Measurements from ENCODE around the gene NXN. TPM values are rescaled to one million over a fixed set of nuclear protein-coding genes. Genes with fewer than 3 reads are reported as not detected.

NXN gene
- total RNA-seq, 5 donors from 2014 or later (not counting 1 experiment from before 2014, with no cell fraction given) = 0.56 to 1.3 (median 0.96) TPM

DNA sequence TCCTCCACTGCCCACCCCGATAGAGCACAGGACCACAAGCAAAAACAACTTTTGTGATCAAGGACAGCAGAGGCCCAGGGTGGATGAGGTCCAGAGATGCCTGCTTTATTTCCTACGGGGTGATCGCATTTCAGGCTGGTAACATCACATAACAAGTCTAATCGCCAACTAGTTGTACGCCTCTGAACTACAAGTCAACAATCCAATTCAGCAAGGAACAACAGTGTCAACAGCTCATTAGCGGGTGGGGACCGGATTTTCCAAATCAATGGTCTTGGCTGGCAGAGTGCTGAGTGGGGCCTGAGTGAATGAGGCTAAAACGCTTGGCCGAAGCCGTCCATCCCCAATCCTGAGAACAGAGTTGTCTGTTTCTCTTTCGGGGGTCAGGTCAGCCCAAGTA, 180.3 kb downstream of the NXN start:
- H3K36me3 ChIP-seq (ENCODE audit: control insufficient read depth in 2 of 2, extremely low read depth in 1 of 2, insufficient read depth in 1 of 2, low read length in 1 of 2) = no peaks in the 10 kb centered on the region
- whole genome bisulfite sequencing (ENCODE audit: insufficient coverage) = 96% methylated on average over 3 of the region's 11 CpGs
- H3K27ac ChIP-seq (ENCODE audit: low read length) = no peak overlapping the region
- Mint-ChIP-seq H3K36me3 (no peaks in the 10 kb centered on the region), H3K27me3 (no peaks in the 10 kb centered on the region), H3K4me1 (peaks cover 6 to 10% (median 6%) of the 10 kb centered on the region in 3 donors), H3K9me3 (no peaks in the 10 kb centered on the region), H3K27ac (no peak overlapping the region), H3K4me3 (no peak overlapping the region)
- POLR2A ChIA-PET = no interaction called here
- H3K4me3 ChIP-seq (ENCODE audit: control insufficient read depth in 1 of 2, extremely low read depth in 1 of 2, low read length in 1 of 2) = no peak overlapping the region
- H3K9me3 ChIP-seq = no peaks in the 10 kb centered on the region
- H3K4me1 ChIP-seq (ENCODE audit: control insufficient read depth in 1 of 2, extremely low read depth in 1 of 2, insufficient read depth in 2 of 2, low read length in 2 of 2) = peaks cover 0 to 7% of the 10 kb centered on the region in 2 experiments
- no peak for ATAC-seq (replicated peaks in 1 of 4)
- CTCF ChIA-PET = interaction anchor here in 1 of 2 donors (0.7 kb wide), 1 partner anchor 12 kb away, joined by 3 read pairs; no protein-coding TSS in a partner anchor
- peaks cover 0 to 14% of the 10 kb centered on the region in 2 experiments for H3K27me3 ChIP-seq (replicated peaks in 1 of 2; ENCODE audit: control insufficient read depth in 2 of 2, extremely low read depth in 1 of 2, insufficient read depth in 2 of 2, low read length in 1 of 2)
- no peak for DNase-seq

- no peak overlapping the region for H3K27ac Mint-ChIP-seq
- no peak overlapping the region for H3K4me3 ChIP-seq (ENCODE audit: control insufficient read depth in 1 of 2, extremely low read depth in 1 of 2, low read length in 1 of 2)
- WGBS (ENCODE audit: insufficient coverage) = 60% methylated on average over 9 of the region's 11 CpGs
- no peak overlapping the region for H3K27ac ChIP-seq (ENCODE audit: low read length)
- H3K4me3 Mint-ChIP-seq = no peak overlapping the region
- H3K4me1 Mint-ChIP-seq = peaks cover 6 to 10% (median 6%) of the 10 kb centered on the region in 3 donors
- peaks cover 0 to 2% of the 10 kb centered on the region in 2 donors for H3K36me3 ChIP-seq (ENCODE audit: control insufficient read depth in 2 of 2, extremely low read depth in 1 of 2, insufficient read depth in 1 of 2, low read length in 1 of 2)
- CTCF ChIA-PET = interaction anchor here in 1 of 2 donors (0.9 kb wide), 1 partner anchor 183 kb away, joined by 4 read pairs; no protein-coding TSS in a partner anchor
- peaks cover 0 to 7% of the 10 kb centered on the region in 2 experiments for H3K4me1 ChIP-seq (ENCODE audit: control insufficient read depth in 1 of 2, extremely low read depth in 1 of 2, insufficient read depth in 2 of 2, low read length in 2 of 2)
- no peaks in the 10 kb centered on the region for H3K27me3 Mint-ChIP-seq
- ATAC-seq (replicated peaks in 1 of 4) (no peak), DNase-seq (no peak)
- no peaks in the 10 kb centered on the region for H3K9me3 Mint-ChIP-seq
- no peaks in the 10 kb centered on the region for H3K9me3 ChIP-seq
- POLR2A ChIA-PET = no interaction called here
- H3K36me3 Mint-ChIP-seq = no peaks in the 10 kb centered on the region
- peaks cover 0 to 9% of the 10 kb centered on the region in 2 experiments for H3K27me3 ChIP-seq (replicated peaks in 1 of 2; ENCODE audit: control insufficient read depth in 2 of 2, extremely low read depth in 1 of 2, insufficient read depth in 2 of 2, low read length in 1 of 2)
Observed at GRCh38 chr17:798246-798645, 181.3 kb downstream of the NXN start.

DNA sequence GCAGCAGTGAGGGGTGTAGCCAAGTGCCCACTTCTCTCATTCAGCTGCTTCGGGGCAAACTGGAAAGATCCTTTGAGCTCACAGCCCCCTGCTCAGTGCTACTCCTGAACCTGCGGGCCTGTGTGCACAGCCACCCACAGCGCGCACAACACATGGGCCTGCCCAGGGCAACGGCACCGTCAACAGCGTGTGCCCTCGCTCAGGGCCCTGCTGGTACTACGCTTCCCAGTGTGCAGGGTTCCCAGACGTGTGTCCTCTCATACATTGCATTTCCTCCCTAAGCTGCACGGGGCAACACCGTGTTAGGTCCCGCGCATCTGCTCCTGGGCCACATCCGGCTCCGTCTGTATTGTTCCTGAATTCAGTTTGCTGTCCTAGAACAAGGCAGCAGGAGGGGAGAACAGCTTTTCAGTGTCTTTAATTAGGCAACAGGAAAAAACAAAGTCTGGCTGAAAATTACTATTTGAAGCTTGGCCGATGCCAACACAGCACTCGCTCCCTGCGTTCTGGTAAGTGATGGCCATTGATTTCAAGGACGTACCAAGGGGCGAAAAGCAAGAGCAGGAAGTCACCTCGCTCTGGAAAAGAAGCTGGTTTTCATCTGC, 182.2 kb downstream of the NXN start:
- no peaks in the 10 kb centered on the region for H3K9me3 ChIP-seq
- Mint-ChIP-seq H3K9me3 (no peaks in the 10 kb centered on the region), H3K4me1 (peaks cover 6 to 10% (median 6%) of the 10 kb centered on the region in 3 donors), H3K27ac (no peak overlapping the region), H3K4me3 (no peak overlapping the region), H3K27me3 (no peaks in the 10 kb centered on the region), H3K36me3 (no peaks in the 10 kb centered on the region)
- H3K4me3 ChIP-seq (ENCODE audit: control insufficient read depth in 1 of 2, extremely low read depth in 1 of 2, low read length in 1 of 2) = no peak overlapping the region
- 93% methylated on average over 16 of the region's 22 CpGs for WGBS (ENCODE audit: insufficient coverage)
- peaks cover 0 to 3% of the 10 kb centered on the region in 2 experiments for H3K27me3 ChIP-seq (replicated peaks in 1 of 2; ENCODE audit: control insufficient read depth in 2 of 2, extremely low read depth in 1 of 2, insufficient read depth in 2 of 2, low read length in 1 of 2)
- ChIA-PET POLR2A (no interaction called here), CTCF (interaction anchor here in 1 of 2 donors (0.6 kb wide), 1 partner anchor 128 kb away, joined by 4 read pairs; no protein-coding TSS in a partner anchor)
- peaks cover 0 to 7% of the 10 kb centered on the region in 2 experiments for H3K4me1 ChIP-seq (ENCODE audit: control insufficient read depth in 1 of 2, extremely low read depth in 1 of 2, insufficient read depth in 2 of 2, low read length in 2 of 2)
- no peak overlapping the region for H3K27ac ChIP-seq (ENCODE audit: low read length)
- ATAC-seq (replicated peaks in 1 of 4) = no peak
- no peak for DNase-seq
- H3K36me3 ChIP-seq (ENCODE audit: control insufficient read depth in 2 of 2, extremely low read depth in 1 of 2, insufficient read depth in 1 of 2, low read length in 1 of 2) = peaks cover 1 to 7% of the 10 kb centered on the region in 2 donors

DNA sequence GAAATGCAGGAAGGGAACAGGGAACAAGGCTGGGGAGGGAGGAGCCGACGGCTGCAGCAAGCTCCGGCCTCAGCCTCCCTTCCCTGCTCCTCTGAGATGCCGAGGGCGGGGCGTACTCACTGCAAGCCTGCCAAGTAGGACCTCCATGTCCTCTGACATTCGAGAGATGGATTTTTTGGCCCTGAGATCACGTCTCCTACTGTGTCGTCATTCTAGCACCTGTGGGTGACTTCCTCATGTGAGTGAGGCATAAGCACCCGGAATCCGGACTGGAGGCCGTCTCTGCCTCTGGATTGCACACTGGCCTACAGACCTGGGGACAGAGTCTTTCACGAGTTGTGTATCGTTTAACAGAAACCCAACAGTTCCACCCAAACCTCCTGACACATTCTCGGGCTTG, 183.0 kb downstream of the NXN start:
- Histone ChIP-seq H3K4me3 (ENCODE audit: control insufficient read depth in 1 of 2, extremely low read depth in 1 of 2, low read length in 1 of 2) (no peak overlapping the region), H3K27me3 (replicated peaks in 1 of 2; ENCODE audit: control insufficient read depth in 2 of 2, extremely low read depth in 1 of 2, insufficient read depth in 2 of 2, low read length in 1 of 2) (no peaks in the 10 kb centered on the region), H3K9me3 (no peaks in the 10 kb centered on the region), H3K4me1 (ENCODE audit: control insufficient read depth in 1 of 2, extremely low read depth in 1 of 2, insufficient read depth in 2 of 2, low read length in 2 of 2) (peaks cover 0 to 7% of the 10 kb centered on the region in 2 experiments), H3K27ac (ENCODE audit: low read length) (no peak overlapping the region), H3K36me3 (ENCODE audit: control insufficient read depth in 2 of 2, extremely low read depth in 1 of 2, insufficient read depth in 1 of 2, low read length in 1 of 2) (peaks cover 5 to 15% of the 10 kb centered on the region in 2 donors)
- Mint-ChIP-seq H3K27me3 (no peaks in the 10 kb centered on the region), H3K4me3 (no peak overlapping the region), H3K9me3 (no peaks in the 10 kb centered on the region), H3K36me3 (peaks cover 1% of the 10 kb centered on the region), H3K27ac (no peak overlapping the region), H3K4me1 (peaks cover 6 to 10% (median 6%) of the 10 kb centered on the region in 3 donors)
- no peak for ATAC-seq (replicated peaks in 1 of 4)
- 91% methylated on average over 13 of the region's 15 CpGs for WGBS (ENCODE audit: insufficient coverage)
- CTCF ChIA-PET = interaction anchor here (0.6 to 3.1 kb wide), 2 partner anchors 127 to 184 kb away, joined by 4 to 19 read pairs; no protein-coding TSS in a partner anchor
- no peak for DNase-seq
- POLR2A ChIA-PET = no interaction called here

- ATAC-seq (replicated peaks in 1 of 4) (no peak), DNase-seq (no peak)
- POLR2A ChIA-PET = no interaction called here
- no peaks in the 10 kb centered on the region for H3K27me3 ChIP-seq (replicated peaks in 1 of 2; ENCODE audit: control insufficient read depth in 2 of 2, extremely low read depth in 1 of 2, insufficient read depth in 2 of 2, low read length in 1 of 2)
- H3K9me3 ChIP-seq = no peaks in the 10 kb centered on the region
- H3K36me3 Mint-ChIP-seq = peaks cover 9% of the 10 kb centered on the region
- peaks cover 5 to 23% of the 10 kb centered on the region in 2 donors for H3K36me3 ChIP-seq (ENCODE audit: control insufficient read depth in 2 of 2, extremely low read depth in 1 of 2, insufficient read depth in 1 of 2, low read length in 1 of 2)
- peaks cover 6 to 10% (median 6%) of the 10 kb centered on the region in 3 donors for H3K4me1 Mint-ChIP-seq
- 91% methylated on average over 8 of the region's 9 CpGs for WGBS (ENCODE audit: insufficient coverage)
- no peak overlapping the region for H3K4me3 Mint-ChIP-seq
- H3K9me3 Mint-ChIP-seq = no peaks in the 10 kb centered on the region
- no peak overlapping the region for H3K27ac ChIP-seq (ENCODE audit: low read length)
- CTCF ChIA-PET = interaction anchor here in 1 of 2 donors (0.7 to 3.1 kb wide), 3 partner anchors 185 to 227 kb away, joined by 3 to 19 read pairs (median 4); no protein-coding TSS in a partner anchor
- no peak overlapping the region for H3K27ac Mint-ChIP-seq
- peaks cover 0 to 7% of the 10 kb centered on the region in 2 experiments for H3K4me1 ChIP-seq (ENCODE audit: control insufficient read depth in 1 of 2, extremely low read depth in 1 of 2, insufficient read depth in 2 of 2, low read length in 2 of 2)
- no peak overlapping the region for H3K4me3 ChIP-seq (ENCODE audit: control insufficient read depth in 1 of 2, extremely low read depth in 1 of 2, low read length in 1 of 2)
- H3K27me3 Mint-ChIP-seq = no peaks in the 10 kb centered on the region
Observed at GRCh38 chr17:795721-796120, 183.9 kb downstream of the NXN start.

DNA sequence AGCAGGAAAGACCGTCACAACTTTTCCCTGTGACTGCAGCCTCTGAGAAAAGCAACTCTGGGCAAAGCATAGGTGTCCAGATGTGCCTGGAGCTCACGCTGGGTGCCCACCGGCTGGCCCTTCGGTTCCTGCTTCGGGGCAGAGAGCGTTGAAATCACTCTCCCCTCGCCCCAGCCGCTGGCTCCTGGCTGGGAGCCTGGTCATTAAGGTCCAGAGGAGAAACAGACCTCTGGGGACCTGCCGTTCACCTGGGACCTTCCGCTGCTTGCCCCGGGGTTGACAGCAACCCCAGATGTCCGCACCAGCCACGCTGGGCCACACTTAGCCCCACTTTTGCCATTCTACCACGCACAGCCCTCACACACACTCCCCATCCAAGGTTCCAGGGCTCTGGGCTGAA, 184.3 kb downstream of the NXN start:
- Histone ChIP-seq H3K36me3 (ENCODE audit: control insufficient read depth in 2 of 2, extremely low read depth in 1 of 2, insufficient read depth in 1 of 2, low read length in 1 of 2) (peaks cover 5 to 23% of the 10 kb centered on the region in 2 donors), H3K9me3 (no peaks in the 10 kb centered on the region), H3K27ac (ENCODE audit: low read length) (no peak overlapping the region), H3K27me3 (replicated peaks in 1 of 2; ENCODE audit: control insufficient read depth in 2 of 2, extremely low read depth in 1 of 2, insufficient read depth in 2 of 2, low read length in 1 of 2) (no peaks in the 10 kb centered on the region), H3K4me1 (ENCODE audit: control insufficient read depth in 1 of 2, extremely low read depth in 1 of 2, insufficient read depth in 2 of 2, low read length in 2 of 2) (peaks cover 0 to 7% of the 10 kb centered on the region in 2 experiments), H3K4me3 (ENCODE audit: control insufficient read depth in 1 of 2, extremely low read depth in 1 of 2, low read length in 1 of 2) (no peak overlapping the region)
- Mint-ChIP-seq H3K9me3 (no peaks in the 10 kb centered on the region), H3K27ac (no peak overlapping the region), H3K27me3 (no peaks in the 10 kb centered on the region), H3K36me3 (peaks cover 10% of the 10 kb centered on the region), H3K4me3 (no peak overlapping the region), H3K4me1 (peaks cover 6 to 10% (median 6%) of the 10 kb centered on the region in 3 donors)
- CTCF ChIA-PET = interaction anchor here in 1 of 2 donors (0.7 to 3.1 kb wide), 3 partner anchors 43 to 201 kb away, joined by 4 to 19 read pairs (median 4); no protein-coding TSS in a partner anchor
- 93% methylated on average over 13 of the region's 14 CpGs for WGBS (ENCODE audit: insufficient coverage)
- DNase-seq = no peak
- ATAC-seq (replicated peaks in 1 of 4) = no peak
- POLR2A ChIA-PET = no interaction called here

Measured in T-cell (primary cell).